HUES64 (cell line): ENCODE results near the gene RACGAP1.
A peak's percentile ranks its signal among the peaks of the same experiment; 100 is the strongest.

ENCODE experiments used
- H3K27ac ChIP-seq: 2 replicates; pipeline ENCODE4 v1.7.0; 2013; ENCODE audit warnings: low read depth, low read length, inconsistent platforms
- H3K27me3 ChIP-seq: 2 replicates; pipeline ENCODE4 v1.6.1; 2013; ENCODE audit warnings: mild to moderate bottlenecking, low read length; ENCODE audit not compliant: insufficient read depth
- H3K36me3 ChIP-seq: 2 replicates; pipeline ENCODE4 v1.6.1; 2013; ENCODE audit warnings: mild to moderate bottlenecking, low read length; ENCODE audit not compliant: insufficient read depth
- H3K4me1 ChIP-seq: 2 replicates; pipeline ENCODE4 v1.6.1; 2013; ENCODE audit warnings: mild to moderate bottlenecking, low read length, moderate library complexity; ENCODE audit not compliant: insufficient read depth
- H3K4me3 ChIP-seq: 2 replicates; pipeline ENCODE4 v1.5.1; 2013; ENCODE audit warnings: mild to moderate bottlenecking, low read length, moderate library complexity
- H3K9ac ChIP-seq: 2 replicates; pipeline ENCODE4 v1.6.1; 2013; ENCODE audit warnings: mild to moderate bottlenecking, low read depth, low read length
- H3K9me3 ChIP-seq: 2 replicates; pipeline ENCODE4 v1.6.1; 2013; ENCODE audit warnings: low read depth, low read length; ENCODE audit not compliant: insufficient read depth
- WGBS: fragments of 150-250, 120-280 bp; methylation state at CpG from one replicate; pipeline ENCODE4 v1.1.7; 2013; ENCODE audit warnings: missing lambda C conversion rate; 5-methylcytosine and 5-hydroxymethylcytosine counted together

RACGAP1 gene

DNA sequence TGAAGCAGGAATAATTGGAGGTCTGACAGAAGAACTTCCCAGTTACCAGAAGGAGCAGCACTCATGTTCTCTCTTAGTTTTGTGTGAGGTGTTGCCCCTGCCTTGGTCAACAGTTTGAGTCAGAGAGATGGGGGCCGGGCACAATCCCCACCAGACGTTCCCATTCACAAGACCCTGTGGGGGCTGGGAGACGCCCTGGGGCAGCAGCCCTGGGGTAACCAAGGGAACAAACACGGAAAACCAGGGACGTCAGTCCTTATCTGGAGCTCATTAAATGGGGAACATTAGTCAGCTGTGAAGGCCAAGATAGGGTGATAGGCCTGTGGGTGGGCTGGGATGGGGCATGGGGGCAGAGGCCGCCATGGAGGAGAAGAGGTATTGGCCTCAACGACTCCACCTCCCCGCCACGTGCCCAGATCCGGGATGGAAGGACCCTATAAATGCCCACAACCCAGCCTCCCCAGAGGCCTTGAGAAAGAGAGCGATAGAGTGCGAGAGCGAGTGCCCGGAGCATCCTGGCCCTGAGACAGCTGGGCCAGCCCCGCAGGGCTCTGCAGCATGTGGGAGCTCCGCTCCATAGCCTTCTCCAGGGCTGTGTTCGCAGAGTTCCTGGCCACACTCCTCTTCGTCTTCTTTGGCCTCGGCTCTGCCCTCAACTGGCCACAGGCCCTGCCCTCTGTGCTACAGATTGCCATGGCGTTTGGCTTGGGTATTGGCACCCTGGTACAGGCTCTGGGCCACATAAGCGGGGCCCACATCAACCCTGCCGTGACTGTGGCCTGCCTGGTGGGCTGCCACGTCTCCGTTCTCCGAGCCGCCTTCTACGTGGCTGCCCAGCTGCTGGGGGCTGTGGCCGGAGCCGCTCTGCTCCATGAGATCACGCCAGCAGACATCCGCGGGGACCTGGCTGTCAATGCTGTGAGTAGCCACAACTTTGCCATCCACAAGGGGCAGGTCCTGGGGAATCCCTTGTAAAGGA is 74.7 kb downstream of the RACGAP1 start, which contains the start of gene AQP2:
AQP2 (plus strand) TSS at position 465 of the 979 bp plus-strand sequence; CDS start at position 559, 94 bp downstream.
- peaks cover 11% of the 10 kb centered on the region for H3K4me1 ChIP-seq
- H3K9me3 ChIP-seq, result no peaks in the 10 kb centered on the region
- WGBS, result 91% methylated on average over 32 of the region's 32 CpGs
- peaks cover 12% of the 10 kb centered on the region for H3K27me3 ChIP-seq
- no peak within 1 kb of the TSS for H3K9ac ChIP-seq
- H3K27ac ChIP-seq, result no peak within 1 kb of the TSS
- no peaks in the 10 kb centered on the region for H3K36me3 ChIP-seq
- no peak within 1 kb of the TSS for H3K4me3 ChIP-seq

GRCh38 chr12:49949866-49950265 is 75.4 kb downstream of the RACGAP1 start:
- H3K4me3 ChIP-seq, result no peak overlapping the region
- peaks cover 11% of the 10 kb centered on the region for H3K4me1 ChIP-seq
- H3K36me3 ChIP-seq, result no peaks in the 10 kb centered on the region
- 92% methylated on average over 3 of the region's 3 CpGs for WGBS
- no peak overlapping the region for H3K9ac ChIP-seq
- H3K27me3 ChIP-seq, result peaks cover 14% of the 10 kb centered on the region
- H3K9me3 ChIP-seq, result no peaks in the 10 kb centered on the region
- H3K27ac ChIP-seq, result no peak overlapping the region

GRCh38 chr12:49948866-49949845 is 76.1 kb downstream of the RACGAP1 start:
- H3K9me3 ChIP-seq, result no peaks in the 10 kb centered on the region
- no peak overlapping the region for H3K27ac ChIP-seq
- WGBS, result 92% methylated on average over 12 of the region's 13 CpGs
- H3K9ac ChIP-seq, result no peak overlapping the region
- H3K4me3 ChIP-seq, result no peak overlapping the region
- peaks cover 11% of the 10 kb centered on the region for H3K4me1 ChIP-seq
- peaks cover 15% of the 10 kb centered on the region for H3K27me3 ChIP-seq
- no peaks in the 10 kb centered on the region for H3K36me3 ChIP-seq

- H3K4me1 ChIP-seq, result peaks cover 16% of the 10 kb centered on the region
- H3K27me3 ChIP-seq, result peaks cover 13% of the 10 kb centered on the region; the same call in 1 of the 2 replicates
- H3K27ac ChIP-seq, result no peak overlapping the region
- H3K9ac ChIP-seq, result no peak overlapping the region
- no peak overlapping the region for H3K4me3 ChIP-seq
- H3K9me3 ChIP-seq, result no peaks in the 10 kb centered on the region
- 83% methylated on average over 7 of the region's 7 CpGs for WGBS
- H3K36me3 ChIP-seq, result no peaks in the 10 kb centered on the region
These were observed 77.6 kb downstream of the RACGAP1 start for GRCh38 chr12:49947593-49948226.

GRCh38 chr12:49946497-49946896 is 78.8 kb downstream of the RACGAP1 start:
- peaks cover 20% of the 10 kb centered on the region for H3K4me1 ChIP-seq
- no peak overlapping the region; the same call in 1 of the 2 replicates for H3K4me3 ChIP-seq
- no peak overlapping the region for H3K9ac ChIP-seq
- H3K27me3 ChIP-seq, result peaks cover 13% of the 10 kb centered on the region; the same call in 1 of the 2 replicates
- WGBS, result 80% methylated on average over 3 of the region's 3 CpGs
- H3K27ac ChIP-seq, result no peak overlapping the region
- no peaks in the 10 kb centered on the region for H3K36me3 ChIP-seq
- H3K9me3 ChIP-seq, result no peaks in the 10 kb centered on the region

- Histone ChIP-seq H3K27ac (peak overlapping the region; percentile 13; the same call in 1 of the 2 replicates), H3K36me3 (no peaks in the 10 kb centered on the region), H3K9me3 (no peaks in the 10 kb centered on the region), H3K4me3 (peak overlapping the region; percentile 8; the same call in 1 of the 2 replicates), H3K9ac (no peak overlapping the region), H3K27me3 (peaks cover 13% of the 10 kb centered on the region; the same call in 1 of the 2 replicates), H3K4me1 (peaks cover 20% of the 10 kb centered on the region)
- WGBS, result 56% methylated on average over 9 of the region's 9 CpGs
These were observed 79.2 kb downstream of the RACGAP1 start for GRCh38 chr12:49946086-49946485.

- peaks cover 13% of the 10 kb centered on the region; the same call in 1 of the 2 replicates for H3K27me3 ChIP-seq
- peak overlapping the region; percentile 13; the same call in 1 of the 2 replicates for H3K27ac ChIP-seq
- H3K36me3 ChIP-seq, result no peaks in the 10 kb centered on the region
- 7% methylated on average over 28 of the region's 28 CpGs for WGBS
- peak overlapping the region; percentile 44 for H3K4me3 ChIP-seq
- no peak overlapping the region for H3K9ac ChIP-seq
- H3K4me1 ChIP-seq, result peaks cover 20% of the 10 kb centered on the region
- no peaks in the 10 kb centered on the region for H3K9me3 ChIP-seq
These were observed 79.8 kb downstream of the RACGAP1 start for GRCh38 chr12:49945394-49946080.

- Histone ChIP-seq H3K9ac (no peak overlapping the region), H3K27ac (no peak overlapping the region)
- 85% methylated on average over 3 of the region's 3 CpGs for WGBS
These were observed 80.6 kb downstream of the RACGAP1 start for GRCh38 chr12:49944718-49945117.

DNA sequence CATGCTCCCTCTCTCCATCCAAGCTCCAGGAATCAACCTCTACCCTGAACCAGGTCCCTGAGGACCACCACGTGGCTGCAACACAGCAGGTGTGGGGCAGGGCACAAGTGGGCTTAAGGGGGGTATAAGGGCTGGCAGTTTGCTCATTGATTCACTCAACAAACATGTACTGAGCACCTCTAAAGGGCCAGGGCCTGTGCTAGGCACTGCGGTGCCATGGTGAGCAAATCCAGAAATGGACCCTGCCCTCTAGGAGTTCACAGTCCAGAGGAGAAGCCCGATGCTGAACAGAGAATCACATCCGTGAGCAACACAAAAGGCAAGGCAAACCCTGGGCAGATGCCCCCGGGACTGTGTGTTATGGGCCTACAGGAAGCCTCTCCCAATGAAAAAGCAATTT is 81.2 kb downstream of the RACGAP1 start:
- WGBS, result 91% methylated on average over 4 of the region's 5 CpGs
- Histone ChIP-seq H3K9ac (no peak overlapping the region), H3K27ac (no peak overlapping the region), H3K27me3 (peaks cover 13% of the 10 kb centered on the region; the same call in 1 of the 2 replicates), H3K4me3 (no peak overlapping the region), H3K4me1 (peaks cover 20% of the 10 kb centered on the region), H3K9me3 (no peaks in the 10 kb centered on the region), H3K36me3 (no peaks in the 10 kb centered on the region)

More at GRCh38 chr12:49944718-49945117, 80.6 kb downstream of the RACGAP1 start:
- no peaks in the 10 kb centered on the region for H3K9me3 ChIP-seq
- peaks cover 13% of the 10 kb centered on the region; the same call in 1 of the 2 replicates for H3K27me3 ChIP-seq
- no peaks in the 10 kb centered on the region for H3K36me3 ChIP-seq
- H3K4me3 ChIP-seq, result no peak overlapping the region
- H3K4me1 ChIP-seq, result peaks cover 20% of the 10 kb centered on the region

- Histone ChIP-seq H3K27ac (no peak overlapping the region), H3K4me3 (no peak overlapping the region), H3K27me3 (peaks cover 13% of the 10 kb centered on the region; the same call in 1 of the 2 replicates), H3K9me3 (no peaks in the 10 kb centered on the region), H3K4me1 (peaks cover 20% of the 10 kb centered on the region), H3K36me3 (no peaks in the 10 kb centered on the region), H3K9ac (no peak overlapping the region)
- WGBS, result 80% methylated on average over 1 of the region's 1 CpG
These were observed 81.7 kb downstream of the RACGAP1 start for GRCh38 chr12:49943625-49943960.
